ENCODE results near the gene ARHGAP21.

ARHGAP21 gene

DNA sequence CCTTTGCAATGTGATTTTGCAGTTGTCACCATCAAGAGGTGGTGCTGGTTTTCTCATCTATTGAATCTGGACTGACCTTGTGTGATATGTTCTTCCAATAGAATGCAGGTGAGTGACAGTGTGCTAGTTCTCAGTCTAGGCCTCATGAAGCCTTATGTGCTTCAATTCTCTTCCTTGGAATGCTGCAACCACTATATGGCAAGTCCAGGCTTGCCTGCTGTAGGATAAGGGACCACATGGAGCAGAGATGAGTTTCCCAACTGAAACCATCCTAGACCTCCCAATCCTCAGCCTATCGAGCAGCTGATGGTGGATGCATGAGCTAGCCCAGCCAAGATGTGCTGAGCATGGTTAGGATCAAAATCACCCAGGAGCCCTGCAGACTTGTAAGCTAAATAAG lies 32.6 kb upstream of the ARHGAP21 start:
- no peaks in the 10 kb centered on the region for H4K20me1 ChIP-seq (ENCODE audit: insufficient read depth, low read length, poor library complexity, severe bottlenecking)
- no peaks in the 10 kb centered on the region for H3K79me2 ChIP-seq (ENCODE audit: insufficient read depth, low read length)
- no peaks in the 10 kb centered on the region for H3K9me2 ChIP-seq (replicated peaks; ENCODE audit: low read depth, low read length)
- no peak overlapping the region for H2AFZ ChIP-seq (ENCODE audit: low read length)
- H3K4me1 ChIP-seq (ENCODE audit: insufficient read depth, low read length, poor library complexity, severe bottlenecking), result no peaks in the 10 kb centered on the region
- TF ChIP-seq, protein P1, sequence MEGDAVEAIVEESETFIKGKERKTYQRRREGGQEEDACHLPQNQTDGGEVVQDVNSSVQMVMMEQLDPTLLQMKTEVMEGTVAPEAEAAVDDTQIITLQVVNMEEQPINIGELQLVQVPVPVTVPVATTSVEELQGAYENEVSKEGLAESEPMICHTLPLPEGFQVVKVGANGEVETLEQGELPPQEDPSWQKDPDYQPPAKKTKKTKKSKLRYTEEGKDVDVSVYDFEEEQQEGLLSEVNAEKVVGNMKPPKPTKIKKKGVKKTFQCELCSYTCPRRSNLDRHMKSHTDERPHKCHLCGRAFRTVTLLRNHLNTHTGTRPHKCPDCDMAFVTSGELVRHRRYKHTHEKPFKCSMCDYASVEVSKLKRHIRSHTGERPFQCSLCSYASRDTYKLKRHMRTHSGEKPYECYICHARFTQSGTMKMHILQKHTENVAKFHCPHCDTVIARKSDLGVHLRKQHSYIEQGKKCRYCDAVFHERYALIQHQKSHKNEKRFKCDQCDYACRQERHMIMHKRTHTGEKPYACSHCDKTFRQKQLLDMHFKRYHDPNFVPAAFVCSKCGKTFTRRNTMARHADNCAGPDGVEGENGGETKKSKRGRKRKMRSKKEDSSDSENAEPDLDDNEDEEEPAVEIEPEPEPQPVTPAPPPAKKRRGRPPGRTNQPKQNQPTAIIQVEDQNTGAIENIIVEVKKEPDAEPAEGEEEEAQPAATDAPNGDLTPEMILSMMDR (conservative IDR thresholded peaks at IDR 0.05; ENCODE audit: low read length), result no peak
- TF ChIP-seq EZH2phosphoT487 (IDR thresholded peaks at IDR 0.05; ENCODE audit: borderline replicate concordance), result no peak
- no peaks in the 10 kb centered on the region for H3K27me3 ChIP-seq (ENCODE audit: insufficient read depth, low read length, poor library complexity, severe bottlenecking)
- H3K9me3 ChIP-seq (ENCODE audit: insufficient read depth, low read depth, low read length), result no peaks in the 10 kb centered on the region
- H3F3A ChIP-seq (ENCODE audit: low read depth), result no peaks in the 10 kb centered on the region
- no peaks in the 10 kb centered on the region for H3K36me3 ChIP-seq (ENCODE audit: insufficient read depth, low read length)
- no peak overlapping the region for H3K9ac ChIP-seq (ENCODE audit: low read depth, low read length, poor library complexity, severe bottlenecking)
- H3K4me3 ChIP-seq (ENCODE audit: low read length, poor library complexity, severe bottlenecking), result no peak overlapping the region
- H3K4me2 ChIP-seq (ENCODE audit: low read depth, low read length, poor library complexity, severe bottlenecking), result no peak overlapping the region

DNA sequence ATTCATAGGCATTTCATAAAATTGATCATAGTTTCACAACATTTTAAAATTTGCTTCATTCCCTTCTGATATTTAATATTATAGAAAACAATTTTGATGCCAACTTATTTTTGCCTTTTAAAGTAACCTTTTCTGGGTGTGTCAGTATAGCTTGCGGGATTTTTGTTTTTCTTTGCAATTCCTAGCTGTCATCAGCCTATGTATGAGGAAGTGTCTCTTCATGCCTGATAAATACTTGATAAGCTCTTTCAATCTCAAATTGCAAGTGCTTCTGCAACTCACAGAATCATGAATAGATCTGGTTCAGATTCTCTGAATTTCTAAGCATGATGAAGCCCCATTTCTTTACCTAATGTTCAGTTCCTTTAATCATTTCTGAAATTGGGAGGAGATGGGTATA lies 28.0 kb upstream of the ARHGAP21 start:
- TF ChIP-seq, protein P1 (conservative IDR thresholded peaks at IDR 0.05; ENCODE audit: low read length), result no peak
- TF ChIP-seq EZH2phosphoT487 (IDR thresholded peaks at IDR 0.05; ENCODE audit: borderline replicate concordance), result no peak
- Histone ChIP-seq H3K9me2 (replicated peaks; ENCODE audit: low read depth, low read length) (no peaks in the 10 kb centered on the region), H3K36me3 (ENCODE audit: insufficient read depth, low read length) (no peaks in the 10 kb centered on the region), H3K4me2 (ENCODE audit: low read depth, low read length, poor library complexity, severe bottlenecking) (no peak overlapping the region), H2AFZ (ENCODE audit: low read length) (no peak overlapping the region), H3F3A (ENCODE audit: low read depth) (no peaks in the 10 kb centered on the region), H3K4me3 (ENCODE audit: low read length, poor library complexity, severe bottlenecking) (no peak overlapping the region), H3K4me1 (ENCODE audit: insufficient read depth, low read length, poor library complexity, severe bottlenecking) (no peaks in the 10 kb centered on the region), H4K20me1 (ENCODE audit: insufficient read depth, low read length, poor library complexity, severe bottlenecking) (no peaks in the 10 kb centered on the region), H3K79me2 (ENCODE audit: insufficient read depth, low read length) (no peaks in the 10 kb centered on the region), H3K9ac (ENCODE audit: low read depth, low read length, poor library complexity, severe bottlenecking) (no peak overlapping the region), H3K27me3 (ENCODE audit: insufficient read depth, low read length, poor library complexity, severe bottlenecking) (no peaks in the 10 kb centered on the region), H3K9me3 (ENCODE audit: insufficient read depth, low read depth, low read length) (no peaks in the 10 kb centered on the region)

DNA sequence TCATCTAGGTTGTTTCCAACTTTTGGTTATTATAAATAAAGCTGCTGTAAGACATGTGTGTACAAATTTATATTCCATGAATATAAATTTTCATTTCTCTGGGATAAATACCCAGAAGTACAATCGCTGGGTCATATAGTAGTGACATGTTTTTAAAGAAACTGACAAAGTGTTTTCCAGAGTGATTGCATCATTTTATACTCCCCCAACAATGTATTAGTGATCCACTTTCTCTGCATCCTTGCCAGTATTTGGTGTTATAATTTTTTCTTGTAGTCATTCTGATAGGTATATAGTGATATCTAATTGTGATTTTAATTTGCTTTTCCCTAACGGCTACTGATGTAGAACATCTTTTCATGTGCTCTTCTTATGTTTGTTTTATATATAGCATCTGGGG lies 27.0 kb upstream of the ARHGAP21 start:
- Histone ChIP-seq H3K4me2 (ENCODE audit: low read depth, low read length, poor library complexity, severe bottlenecking) (no peak overlapping the region), H4K20me1 (ENCODE audit: insufficient read depth, low read length, poor library complexity, severe bottlenecking) (no peaks in the 10 kb centered on the region), H3F3A (ENCODE audit: low read depth) (no peaks in the 10 kb centered on the region), H3K79me2 (ENCODE audit: insufficient read depth, low read length) (no peaks in the 10 kb centered on the region), H3K36me3 (ENCODE audit: insufficient read depth, low read length) (no peaks in the 10 kb centered on the region), H3K9ac (ENCODE audit: low read depth, low read length, poor library complexity, severe bottlenecking) (no peak overlapping the region), H3K9me3 (ENCODE audit: insufficient read depth, low read depth, low read length) (no peaks in the 10 kb centered on the region), H3K27me3 (ENCODE audit: insufficient read depth, low read length, poor library complexity, severe bottlenecking) (no peaks in the 10 kb centered on the region), H3K4me1 (ENCODE audit: insufficient read depth, low read length, poor library complexity, severe bottlenecking) (no peaks in the 10 kb centered on the region), H3K9me2 (replicated peaks; ENCODE audit: low read depth, low read length) (no peaks in the 10 kb centered on the region), H3K4me3 (ENCODE audit: low read length, poor library complexity, severe bottlenecking) (no peak overlapping the region), H2AFZ (ENCODE audit: low read length) (no peak overlapping the region)
- TF ChIP-seq, protein P1 (conservative IDR thresholded peaks at IDR 0.05; ENCODE audit: low read length), result no peak
- TF ChIP-seq EZH2phosphoT487 (IDR thresholded peaks at IDR 0.05; ENCODE audit: borderline replicate concordance), result no peak

Data from Loucy (cell line).